Ishikawa (cell line): ENCODE results near the gene CNTNAP2.

ENCODE experiments used
- CEBPB ChIP-seq: IDR thresholded peaks from 2 replicates; pipeline ENCODE4 v1.6.1; 2012
- EGR1 ChIP-seq: IDR thresholded peaks from 2 replicates; pipeline ENCODE4 v1.6.1; 2012
- EP300 ChIP-seq: IDR thresholded peaks from 2 replicates; pipeline ENCODE4 v1.6.1; 2012; ENCODE audit warnings: borderline replicate concordance
- FOXM1 ChIP-seq: IDR thresholded peaks from 2 replicates; pipeline ENCODE4 v1.6.1; 2012; ENCODE audit warnings: low read depth, borderline replicate concordance
- NFIC ChIP-seq: IDR thresholded peaks from 2 replicates; pipeline ENCODE4 v1.6.1; 2012
- RAD21 ChIP-seq: IDR thresholded peaks from 2 replicates; pipeline ENCODE4 v1.6.1; 2012; ENCODE audit warnings: low read depth
- TAF1 ChIP-seq: IDR thresholded peaks from 2 replicates; pipeline ENCODE4 v1.6.1; 2012; ENCODE audit warnings: low read depth, mild to moderate bottlenecking
- TCF12 ChIP-seq: IDR thresholded peaks from 2 replicates; pipeline ENCODE4 v1.6.1; 2012; ENCODE audit warnings: low read depth
- TEAD4 ChIP-seq: IDR thresholded peaks from 2 replicates; pipeline ENCODE4 v1.6.1; 2012
- YY1 ChIP-seq: IDR thresholded peaks from 2 replicates; pipeline ENCODE4 v1.6.1; 2012; ENCODE audit warnings: low read depth
- ZBTB7A ChIP-seq: IDR thresholded peaks from 2 replicates; pipeline ENCODE4 v1.6.1; 2012; ENCODE audit warnings: low read depth
- TF ChIP-seq, protein P1 (sequence below): IDR thresholded peaks from 2 replicates; pipeline ENCODE4 v1.6.1; 2012
- TF ChIP-seq, protein P2 (sequence below): IDR thresholded peaks from 2 replicates; pipeline ENCODE4 v1.6.1; 2012; ENCODE audit warnings: low read depth, mild to moderate bottlenecking
- TF ChIP-seq, protein P3 (sequence below): IDR thresholded peaks from 2 replicates; pipeline ENCODE4 v1.6.1; 2012

The CNTNAP2 gene

DNA sequence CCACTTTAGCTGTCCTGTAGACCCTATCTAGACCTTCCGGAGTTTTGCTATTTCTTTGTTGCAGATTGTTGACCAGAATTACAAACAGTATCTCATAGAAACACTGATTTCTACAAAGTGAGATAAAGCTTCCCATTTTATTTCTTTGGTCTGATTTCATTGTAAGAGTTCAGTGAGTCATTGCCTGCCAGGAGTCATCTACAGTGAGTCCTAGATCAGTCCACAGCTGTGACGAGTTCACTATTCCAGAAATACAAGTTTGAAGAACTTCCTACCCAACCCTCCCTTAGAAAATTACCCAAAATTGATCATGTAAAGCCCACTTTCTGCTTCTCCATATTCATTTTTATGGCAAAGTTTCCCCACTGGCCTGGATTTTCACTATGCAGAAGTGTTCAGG lies 905.5 kb downstream of the CNTNAP2 start:
- TF ChIP-seq, protein P1, sequence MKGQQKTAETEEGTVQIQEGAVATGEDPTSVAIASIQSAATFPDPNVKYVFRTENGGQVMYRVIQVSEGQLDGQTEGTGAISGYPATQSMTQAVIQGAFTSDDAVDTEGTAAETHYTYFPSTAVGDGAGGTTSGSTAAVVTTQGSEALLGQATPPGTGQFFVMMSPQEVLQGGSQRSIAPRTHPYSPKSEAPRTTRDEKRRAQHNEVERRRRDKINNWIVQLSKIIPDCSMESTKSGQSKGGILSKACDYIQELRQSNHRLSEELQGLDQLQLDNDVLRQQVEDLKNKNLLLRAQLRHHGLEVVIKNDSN: no peak
- TF ChIP-seq, protein P2, sequence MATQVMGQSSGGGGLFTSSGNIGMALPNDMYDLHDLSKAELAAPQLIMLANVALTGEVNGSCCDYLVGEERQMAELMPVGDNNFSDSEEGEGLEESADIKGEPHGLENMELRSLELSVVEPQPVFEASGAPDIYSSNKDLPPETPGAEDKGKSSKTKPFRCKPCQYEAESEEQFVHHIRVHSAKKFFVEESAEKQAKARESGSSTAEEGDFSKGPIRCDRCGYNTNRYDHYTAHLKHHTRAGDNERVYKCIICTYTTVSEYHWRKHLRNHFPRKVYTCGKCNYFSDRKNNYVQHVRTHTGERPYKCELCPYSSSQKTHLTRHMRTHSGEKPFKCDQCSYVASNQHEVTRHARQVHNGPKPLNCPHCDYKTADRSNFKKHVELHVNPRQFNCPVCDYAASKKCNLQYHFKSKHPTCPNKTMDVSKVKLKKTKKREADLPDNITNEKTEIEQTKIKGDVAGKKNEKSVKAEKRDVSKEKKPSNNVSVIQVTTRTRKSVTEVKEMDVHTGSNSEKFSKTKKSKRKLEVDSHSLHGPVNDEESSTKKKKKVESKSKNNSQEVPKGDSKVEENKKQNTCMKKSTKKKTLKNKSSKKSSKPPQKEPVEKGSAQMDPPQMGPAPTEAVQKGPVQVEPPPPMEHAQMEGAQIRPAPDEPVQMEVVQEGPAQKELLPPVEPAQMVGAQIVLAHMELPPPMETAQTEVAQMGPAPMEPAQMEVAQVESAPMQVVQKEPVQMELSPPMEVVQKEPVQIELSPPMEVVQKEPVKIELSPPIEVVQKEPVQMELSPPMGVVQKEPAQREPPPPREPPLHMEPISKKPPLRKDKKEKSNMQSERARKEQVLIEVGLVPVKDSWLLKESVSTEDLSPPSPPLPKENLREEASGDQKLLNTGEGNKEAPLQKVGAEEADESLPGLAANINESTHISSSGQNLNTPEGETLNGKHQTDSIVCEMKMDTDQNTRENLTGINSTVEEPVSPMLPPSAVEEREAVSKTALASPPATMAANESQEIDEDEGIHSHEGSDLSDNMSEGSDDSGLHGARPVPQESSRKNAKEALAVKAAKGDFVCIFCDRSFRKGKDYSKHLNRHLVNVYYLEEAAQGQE: no peak
- no peak for TF ChIP-seq TEAD4
- TF ChIP-seq YY1: no peak
- TF ChIP-seq CEBPB: no peak
- no peak for TF ChIP-seq ZBTB7A
- no peak for TF ChIP-seq EP300
- no peak for TF ChIP-seq TCF12
- TF ChIP-seq, protein P3, sequence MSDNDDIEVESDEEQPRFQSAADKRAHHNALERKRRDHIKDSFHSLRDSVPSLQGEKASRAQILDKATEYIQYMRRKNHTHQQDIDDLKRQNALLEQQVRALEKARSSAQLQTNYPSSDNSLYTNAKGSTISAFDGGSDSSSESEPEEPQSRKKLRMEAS: no peak
- TF ChIP-seq NFIC: no peak
- TF ChIP-seq FOXM1: no peak

DNA sequence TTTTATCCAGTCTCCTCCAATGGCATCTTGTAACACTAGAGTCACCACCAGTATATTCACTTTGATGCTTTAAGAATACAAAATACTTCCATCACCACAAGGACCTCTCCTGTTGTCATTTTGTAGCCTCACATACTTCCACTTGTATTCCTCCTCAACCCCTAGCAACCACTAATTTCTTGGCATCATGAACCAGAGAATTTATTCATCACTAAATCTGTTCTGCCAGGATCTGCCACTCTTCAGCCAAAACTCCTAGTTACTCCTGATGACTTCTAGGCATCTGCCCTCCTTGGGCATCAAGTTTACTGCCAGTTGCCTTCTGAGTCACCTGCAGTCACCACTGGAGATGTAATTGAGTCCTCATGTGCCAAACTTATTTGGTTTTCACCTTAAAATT lies 906.8 kb downstream of the CNTNAP2 start:
- TF ChIP-seq NFIC: no peak
- no peak for TF ChIP-seq EGR1
- TF ChIP-seq, protein P2: no peak
- no peak for TF ChIP-seq ZBTB7A
- TF ChIP-seq CEBPB: no peak
- TF ChIP-seq RAD21: no peak
- no peak for TF ChIP-seq FOXM1
- TF ChIP-seq, protein P1: no peak
- TF ChIP-seq, protein P3: no peak
- no peak for TF ChIP-seq YY1

DNA sequence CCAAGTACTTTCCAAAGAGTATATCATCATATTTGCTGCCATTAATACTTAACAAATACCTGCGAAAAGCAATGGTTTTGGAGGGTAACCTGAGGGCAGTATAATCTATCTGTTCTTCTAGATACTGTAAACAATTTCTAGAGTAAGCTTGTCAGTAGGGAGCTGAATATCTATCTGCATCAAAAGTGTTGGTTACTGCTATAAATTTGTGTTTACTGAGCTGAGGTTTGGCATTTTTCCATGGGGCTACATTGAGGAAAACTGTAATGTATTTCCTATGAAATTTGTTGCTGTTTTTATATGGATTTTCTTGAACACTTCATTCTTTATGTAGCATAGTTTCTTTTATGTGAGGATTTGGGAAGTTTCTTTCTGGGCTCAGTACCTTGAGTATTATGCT lies 913.4 kb downstream of the CNTNAP2 start:
- no peak for TF ChIP-seq YY1
- no peak for TF ChIP-seq TAF1
- TF ChIP-seq, protein P3: no peak
- TF ChIP-seq EP300: no peak

DNA sequence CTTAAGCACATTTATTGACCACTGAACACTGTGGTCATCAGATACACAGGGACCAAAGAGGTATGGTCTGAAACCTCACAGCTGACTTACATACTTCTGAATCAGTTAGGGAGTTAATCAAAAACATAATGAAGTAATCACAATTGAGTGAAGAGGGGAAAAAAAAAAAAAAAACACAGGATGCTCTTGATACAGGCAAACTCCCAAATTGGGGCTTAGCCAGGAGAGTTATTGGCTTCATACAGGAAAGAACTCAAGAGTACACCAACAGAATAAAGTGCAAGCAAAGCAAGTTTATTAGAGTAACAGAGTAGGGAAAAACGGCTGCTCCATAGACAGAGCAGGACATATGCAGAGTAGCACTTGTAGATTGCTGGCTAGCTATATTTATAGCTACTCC lies 917.0 kb downstream of the CNTNAP2 start:
- no peak for TF ChIP-seq TEAD4
- no peak for TF ChIP-seq FOXM1
- TF ChIP-seq, protein P1: no peak
- no peak for TF ChIP-seq NFIC
- no peak for TF ChIP-seq TCF12
- no peak for TF ChIP-seq EP300

DNA sequence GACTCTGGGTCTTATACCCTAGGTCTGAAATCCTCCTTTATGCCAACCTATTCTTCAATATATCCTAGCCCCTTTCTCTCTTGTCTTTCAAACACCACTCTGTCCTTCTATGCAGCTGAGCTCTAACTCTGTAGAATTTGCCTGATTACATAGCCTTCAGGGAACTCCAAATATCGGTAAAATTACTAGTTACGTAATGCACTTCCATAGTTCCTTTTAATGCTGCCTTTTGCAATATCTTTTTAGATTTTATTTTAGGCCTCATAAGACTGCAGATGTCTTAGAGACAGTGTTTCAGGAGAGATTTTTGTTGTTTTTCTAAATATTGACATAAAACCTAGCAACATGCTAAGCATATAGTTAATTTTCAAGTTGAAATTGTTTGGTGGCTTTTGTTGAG lies 924.8 kb downstream of the CNTNAP2 start:
- TF ChIP-seq, protein P3: no peak
- TF ChIP-seq NFIC (no peak), CEBPB (no peak), EGR1 (no peak), TEAD4 (no peak), EP300 (no peak), YY1 (no peak), FOXM1 (no peak), TAF1 (no peak), TCF12 (no peak), ZBTB7A (no peak)
- TF ChIP-seq, protein P2: no peak
